DOHH2 (cell line): ENCODE data around the gene REC8.

Experiments
- H3F3A ChIP-seq: fragments of 200-600 bp; sonication (generic), shearing (Covaris generic); 2 replicates; pipeline ENCODE4 v1.6.0; 2016; ENCODE audit warnings: antibody characterized with exemption, mild to moderate bottlenecking; ENCODE audit not compliant: control insufficient read depth, insufficient read depth
- H3K27ac ChIP-seq: fragments of 200-600 bp; sonication (generic); 2 replicates; pipeline ENCODE4 v1.5.1; 2014; ENCODE audit warnings: low read depth, mild to moderate bottlenecking, low read length, moderate library complexity
- H3K27me3 ChIP-seq: fragments of 200-600 bp; sonication (generic); 2 replicates; pipeline ENCODE4 v1.6.1; 2014; ENCODE audit warnings: mild to moderate bottlenecking, low read length, mixed read lengths; ENCODE audit not compliant: control insufficient read depth
- H3K36me3 ChIP-seq: fragments of 200-600 bp; sonication (generic); 2 replicates; pipeline ENCODE4 v1.6.1; 2014; ENCODE audit warnings: mild to moderate bottlenecking, low read length, moderate library complexity, mixed read lengths; ENCODE audit not compliant: control insufficient read depth
- H3K4me1 ChIP-seq: fragments of 200-600 bp; sonication (generic); 2 replicates; pipeline ENCODE4 v1.6.1; 2014; ENCODE audit warnings: mild to moderate bottlenecking, low read length, mixed read lengths; ENCODE audit not compliant: control insufficient read depth
- H3K4me2 ChIP-seq: fragments of 200-600 bp; sonication (generic); 2 replicates; pipeline ENCODE4 v1.6.0; 2014; ENCODE audit warnings: mild to moderate bottlenecking, low read length, moderate library complexity
- H3K4me3 ChIP-seq: fragments of 200-600 bp; sonication (generic); 2 replicates; pipeline ENCODE4 v1.5.1; 2014; ENCODE audit warnings: mild to moderate bottlenecking, low read length, mixed read lengths
- H3K79me2 ChIP-seq: fragments of 200-600 bp; sonication (generic); 2 replicates; pipeline ENCODE4 v1.6.1; 2014; ENCODE audit warnings: mild to moderate bottlenecking, low read length, mixed read lengths; ENCODE audit not compliant: control insufficient read depth
- H3K9me2 ChIP-seq: fragments of 200-600 bp; sonication (generic); replicated peaks from 2 replicates; pipeline ENCODE4 v1.6.1; 2014; ENCODE audit warnings: mild to moderate bottlenecking, low read length, mixed read lengths; ENCODE audit not compliant: control insufficient read depth
- H3K9me3 ChIP-seq: fragments of 200-600 bp; sonication (generic); 2 replicates; pipeline ENCODE4 v1.6.1; 2014; ENCODE audit warnings: antibody characterized with exemption, low read length, mixed read lengths; ENCODE audit not compliant: control insufficient read depth, insufficient read depth
- H4K20me1 ChIP-seq: fragments of 200-600 bp; sonication (generic); 2 replicates; pipeline ENCODE4 v1.6.0; 2014; ENCODE audit warnings: low read depth, mild to moderate bottlenecking, antibody characterized with exemption, low read length, moderate library complexity; ENCODE audit not compliant: control insufficient read depth, insufficient read depth
- CTCF ChIP-seq: fragments of 200-600 bp; sonication (generic); IDR thresholded peaks from one replicate; pipeline ENCODE4 v1.5.1; 2014; ENCODE audit warnings: antibody characterized with exemption, mild to moderate bottlenecking, low read depth, low read length; ENCODE audit not compliant: poor library complexity, severe bottlenecking
- EZH2phosphoT487 ChIP-seq: fragments of 200-600 bp; sonication (generic); IDR thresholded peaks from 2 replicates; pipeline ENCODE4 v1.6.1; 2017; ENCODE audit warnings: borderline replicate concordance, mild to moderate bottlenecking, antibody characterized with exemption, low read length, moderate library complexity, mixed read lengths

The REC8 gene

GRCh38 chr14:24149302-24149969 is 22.4 kb upstream of the REC8 start:
- no peaks in the 10 kb centered on the region for H3K9me2 ChIP-seq
- TF ChIP-seq CTCF = no peak
- TF ChIP-seq EZH2phosphoT487 = no peak
- H3F3A ChIP-seq = 0 out of 2 replicates have a peak, but pooled peaks cover 3% of the 10 kb centered on the region
- no peak overlapping the region for H3K27ac ChIP-seq
- H3K36me3 ChIP-seq = peaks cover 52% of the 10 kb centered on the region
- H4K20me1 ChIP-seq = peaks cover 3% of the 10 kb centered on the region; the same call in 1 of the 2 replicates
- no peaks in the 10 kb centered on the region for H3K9me3 ChIP-seq
- peaks cover 39% of the 10 kb centered on the region for H3K79me2 ChIP-seq
- H3K4me3 ChIP-seq = no peak overlapping the region
- H3K27me3 ChIP-seq = no peaks in the 10 kb centered on the region
- H3K4me1 ChIP-seq = peaks cover 24% of the 10 kb centered on the region
- no peak overlapping the region for H3K4me2 ChIP-seq

GRCh38 chr14:24150061-24150460 is 21.8 kb upstream of the REC8 start:
- Histone ChIP-seq H3K36me3 (peaks cover 52% of the 10 kb centered on the region), H3F3A (0 out of 2 replicates have a peak, but pooled peaks cover 3% of the 10 kb centered on the region), H3K4me2 (no peak overlapping the region), H3K27me3 (no peaks in the 10 kb centered on the region), H3K4me1 (peaks cover 20% of the 10 kb centered on the region), H4K20me1 (peaks cover 3% of the 10 kb centered on the region; the same call in 1 of the 2 replicates), H3K27ac (no peak overlapping the region), H3K4me3 (no peak overlapping the region), H3K79me2 (peaks cover 34% of the 10 kb centered on the region), H3K9me3 (no peaks in the 10 kb centered on the region), H3K9me2 (no peaks in the 10 kb centered on the region)
- TF ChIP-seq CTCF (no peak), EZH2phosphoT487 (no peak)

GRCh38 chr14:24150567-24150966 is 21.3 kb upstream of the REC8 start:
- Histone ChIP-seq H3K9me3 (no peaks in the 10 kb centered on the region), H3K9me2 (no peaks in the 10 kb centered on the region), H3K36me3 (peaks cover 56% of the 10 kb centered on the region), H3K27me3 (no peaks in the 10 kb centered on the region), H3K27ac (no peak overlapping the region), H3K79me2 (peaks cover 30% of the 10 kb centered on the region), H3K4me3 (no peak overlapping the region), H4K20me1 (peaks cover 3% of the 10 kb centered on the region; the same call in 1 of the 2 replicates), H3K4me1 (peaks cover 15% of the 10 kb centered on the region), H3F3A (0 out of 2 replicates have a peak, but pooled peaks cover 3% of the 10 kb centered on the region), H3K4me2 (no peak overlapping the region)
- TF ChIP-seq EZH2phosphoT487 (no peak), CTCF (no peak)
